MM.1S (cell line): ENCODE results near the gene RBMS3.

ENCODE experiments used
- CTCF ChIP-seq: fragments of 300-600 bp; sonication (generic); IDR thresholded peaks from 2 replicates; pipeline ENCODE4 v1.5.1; 2016; ENCODE audit warnings: antibody characterized with exemption, low read length, mixed read lengths
- EZH2phosphoT487 ChIP-seq: fragments of 300-600 bp; sonication (generic); IDR thresholded peaks from 2 replicates; pipeline ENCODE4 v1.6.1; 2018; ENCODE audit warnings: antibody characterized with exemption, low read length

GRCh38 chr3:29609328-29609811 is 328.5 kb downstream of the RBMS3 start:
- no peak for TF ChIP-seq EZH2phosphoT487
- TF ChIP-seq CTCF, result no peak
